Ascending aorta (tissue), 2 donors: ENCODE data around the gene P2RY8. TPM values are rescaled to one million over a fixed set of nuclear protein-coding genes. Genes with fewer than 3 reads are reported as not detected.

ENCODE experiments used
- DNase-seq, 2 donors: peaks; one replicate each; pipeline ENCODE4 v3.0.0-alpha.2; 2019; ENCODE audit warnings: low spot score in 2 of 2
- H3K27ac ChIP-seq, 2 donors: fragments of 200-600 bp; sonication (generic); one replicate each; pipeline ENCODE4 v1.5.1; 2016 to 2017; ENCODE audit warnings: mild to moderate bottlenecking in 1 of 2
- H3K27me3 ChIP-seq: fragments of 200-600 bp; sonication (generic); one replicate; pipeline ENCODE4 v1.5.1; 2017
- H3K36me3 ChIP-seq, 2 donors: fragments of 200-600 bp; sonication (generic); one replicate each; pipeline ENCODE4 v1.5.1; 2016
- H3K4me1 ChIP-seq, 2 donors: fragments of 200-600 bp; sonication (generic); one replicate each; pipeline ENCODE4 v1.5.1; 2016 to 2017; ENCODE audit warnings: mild to moderate bottlenecking in 1 of 2
- H3K4me3 ChIP-seq, 2 donors: fragments of 200-600 bp; sonication (generic); one replicate each; pipeline ENCODE4 v1.5.1; 2016 to 2017; ENCODE audit warnings: mild to moderate bottlenecking in 1 of 2
- H3K9me3 ChIP-seq, 2 donors: fragments of 200-600 bp; sonication (generic); one replicate each; pipeline ENCODE4 v1.5.1; 2016
- CTCF ChIP-seq, 3 experiments: fragments of 200-600 bp in 2 of 3; fragments of 450-650 bp in 1 of 3; sonication (generic) in 2 of 3; IDR thresholded peaks; one replicate each; pipeline ENCODE4 v1.5.1; 2016 to 2019; ENCODE audit warnings: antibody characterized with exemption in 3 of 3, mild to moderate bottlenecking in 1 of 3, moderate library complexity in 1 of 3
- intact Hi-C: fragments of 100-400 bp; cut with DNase I; formaldehyde crosslinking; loops from one replicate; pipeline ENCODE4 v1.15.1; 2023
- total RNA-seq: library from RNA; depleted of rRNA; stranded (reverse); fragments of >200 nt; gene quantifications from one replicate; pipeline ENCODE4 v1.1.0, GENCODE V29; 2016

The P2RY8 gene
- total RNA-seq, 1 donor from 2014 or later = 2.2 TPM

DNA sequence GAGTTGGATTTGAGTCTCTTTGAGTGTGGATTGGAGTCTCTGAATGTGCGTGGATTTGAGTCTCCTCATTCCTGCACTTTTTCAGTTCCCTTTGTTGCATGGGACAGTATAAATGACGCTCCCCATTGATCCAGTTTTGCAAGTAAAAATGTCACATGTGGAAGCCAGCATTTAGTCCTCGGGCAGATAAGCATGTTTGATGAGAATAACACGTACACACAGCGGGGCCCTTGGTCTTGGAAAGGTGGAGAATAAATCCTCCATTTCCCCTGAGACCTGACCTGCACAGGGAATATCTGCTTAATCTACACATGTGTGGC, 8.1 kb downstream of the P2RY8 start:
- peak in 1 of 2 donors; percentile 2 for DNase-seq
- H3K4me3 ChIP-seq = no peak overlapping the region
- no peaks in the 10 kb centered on the region for H3K4me1 ChIP-seq
- no peaks in the 10 kb centered on the region for H3K36me3 ChIP-seq
- no peaks in the 10 kb centered on the region for H3K9me3 ChIP-seq
- no peak for TF ChIP-seq CTCF (IDR thresholded peaks at IDR 0.05)
- no peak overlapping the region for H3K27ac ChIP-seq
- no peaks in the 10 kb centered on the region for H3K27me3 ChIP-seq
- intact Hi-C loops = no loop called here

- H3K27me3 ChIP-seq = no peaks in the 10 kb centered on the region
- intact Hi-C loops = no loop called here
These were observed 8.7 kb downstream of the P2RY8 start for GRCh38 chrX:1528186-1528883.

DNA sequence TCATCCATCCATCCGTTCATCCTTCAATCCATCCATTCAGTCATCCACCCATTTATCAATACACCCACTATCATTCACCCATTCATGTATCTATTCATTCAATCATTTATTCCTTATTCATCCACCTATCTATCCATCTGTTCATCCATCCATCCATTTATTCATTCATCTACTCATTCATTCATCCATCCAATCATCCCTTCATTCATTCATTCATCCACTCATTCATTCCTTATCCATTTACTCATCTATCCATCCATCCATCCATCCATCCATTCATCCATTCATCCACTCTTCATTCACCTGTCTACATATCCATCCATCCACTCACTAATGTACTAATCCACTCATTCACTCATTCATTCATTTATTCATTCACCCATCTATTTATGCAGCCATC, 9.5 kb downstream of the P2RY8 start:
- Histone ChIP-seq H3K27me3 (no peaks in the 10 kb centered on the region), H3K36me3 (no peaks in the 10 kb centered on the region), H3K27ac (no peak overlapping the region), H3K4me3 (no peak overlapping the region), H3K9me3 (no peaks in the 10 kb centered on the region), H3K4me1 (no peaks in the 10 kb centered on the region)
- intact Hi-C loops = no loop called here
- no peak for TF ChIP-seq CTCF (IDR thresholded peaks at IDR 0.05)
- DNase-seq = no peak

More at GRCh38 chrX:1528186-1528883, 8.7 kb downstream of the P2RY8 start:
- Histone ChIP-seq H3K4me1 (no peaks in the 10 kb centered on the region), H3K36me3 (no peaks in the 10 kb centered on the region), H3K9me3 (no peaks in the 10 kb centered on the region), H3K27ac (no peak overlapping the region), H3K4me3 (no peak overlapping the region)
- TF ChIP-seq CTCF (IDR thresholded peaks at IDR 0.05) = no peak
- DNase-seq = peak in 1 of 2 donors; percentile 28

GRCh38 chrX:1526565-1526964, 10.4 kb downstream of the P2RY8 start:
- DNase-seq = no peak
- no peak for TF ChIP-seq CTCF (IDR thresholded peaks at IDR 0.05)
- H3K9me3 ChIP-seq = peaks cover 0 to 1% of the 10 kb centered on the region in 2 donors
- H3K4me1 ChIP-seq = no peaks in the 10 kb centered on the region
- intact Hi-C loops = no loop called here
- H3K4me3 ChIP-seq = no peak overlapping the region
- no peaks in the 10 kb centered on the region for H3K36me3 ChIP-seq
- H3K27ac ChIP-seq = no peak overlapping the region
- no peaks in the 10 kb centered on the region for H3K27me3 ChIP-seq

DNA sequence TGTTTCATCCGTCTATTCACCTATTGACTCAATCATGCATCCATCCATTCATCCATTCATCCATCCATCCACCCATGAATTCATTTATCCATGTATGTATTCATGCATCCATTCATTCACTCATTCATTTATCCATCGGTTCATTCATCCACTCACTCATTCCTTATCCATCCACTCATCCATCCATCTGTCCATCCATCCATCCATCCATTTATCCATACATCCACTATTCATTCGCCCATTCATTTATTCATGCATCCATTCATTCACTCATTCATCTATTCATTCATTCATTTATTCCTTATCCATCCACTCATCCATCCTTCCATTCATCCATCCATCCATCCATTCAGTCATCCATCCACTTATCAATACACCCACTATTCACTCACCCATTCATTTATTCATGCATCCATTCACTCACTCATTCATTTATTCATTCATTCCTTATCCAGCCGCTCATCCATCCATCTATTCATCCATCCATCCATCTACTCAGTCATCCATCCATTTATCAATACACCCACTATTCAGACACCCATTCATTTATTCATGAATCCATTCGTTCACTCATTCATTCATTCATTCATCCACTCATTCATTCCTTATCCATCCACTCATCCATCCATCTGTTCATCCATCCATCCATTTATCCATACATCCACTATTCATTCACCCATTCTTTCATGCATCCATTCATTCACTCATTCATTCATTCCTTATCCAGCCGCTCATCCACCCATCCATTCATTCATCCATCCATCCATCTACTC, 11.2 kb downstream of the P2RY8 start:
- Histone ChIP-seq H3K4me1 (no peaks in the 10 kb centered on the region), H3K4me3 (no peak overlapping the region), H3K27ac (no peak overlapping the region), H3K9me3 (peaks cover 0 to 4% of the 10 kb centered on the region in 2 donors), H3K36me3 (no peaks in the 10 kb centered on the region), H3K27me3 (no peaks in the 10 kb centered on the region)
- no peak for DNase-seq
- intact Hi-C loops = no loop called here
- TF ChIP-seq CTCF (IDR thresholded peaks at IDR 0.05) = no peak
